Right lobe of liver (tissue), 4 donors: ENCODE results near the gene DPP6.

ENCODE experiments used
- CTCF ChIP-seq, 4 donors: fragments of 200-600 bp in 3 of 4; fragments of 450-650 bp in 1 of 4; IDR thresholded peaks; one replicate each; pipeline versions ENCODE4 v1.5.1 to v1.8.0; 2016 to 2022; ENCODE audit warnings: antibody characterized with exemption in 4 of 4, mild to moderate bottlenecking in 2 of 4
- POLR2A ChIP-seq: fragments of 450-650 bp; IDR thresholded peaks from one replicate; pipeline ENCODE4 v1.6.1; 2017; ENCODE audit warnings: antibody characterized with exemption, mild to moderate bottlenecking
- donor health status: DM: no; HTN: no; CAD: no.
- donor health status: DM: no; HTN: no; CAD: no.
- donor health status: DM: no; HTN: yes; CAD: no.

GRCh38 chr7:154928136-154929005, 876.2 kb downstream of the DPP6 start:
- TF ChIP-seq POLR2A (no peak), CTCF (IDR thresholded peaks at IDR 0.05) (no peak)
